Activated CD4-positive, alpha-beta T cell treated with anti-CD3 and anti-CD28 coated beads for 1 hour (primary cell): ENCODE data around the gene SYNDIG1.

ENCODE experiments used
- DNase-seq: peaks from one replicate; pipeline ENCODE4 v3.0.0-alpha.2; 2020

The SYNDIG1 gene

DNA sequence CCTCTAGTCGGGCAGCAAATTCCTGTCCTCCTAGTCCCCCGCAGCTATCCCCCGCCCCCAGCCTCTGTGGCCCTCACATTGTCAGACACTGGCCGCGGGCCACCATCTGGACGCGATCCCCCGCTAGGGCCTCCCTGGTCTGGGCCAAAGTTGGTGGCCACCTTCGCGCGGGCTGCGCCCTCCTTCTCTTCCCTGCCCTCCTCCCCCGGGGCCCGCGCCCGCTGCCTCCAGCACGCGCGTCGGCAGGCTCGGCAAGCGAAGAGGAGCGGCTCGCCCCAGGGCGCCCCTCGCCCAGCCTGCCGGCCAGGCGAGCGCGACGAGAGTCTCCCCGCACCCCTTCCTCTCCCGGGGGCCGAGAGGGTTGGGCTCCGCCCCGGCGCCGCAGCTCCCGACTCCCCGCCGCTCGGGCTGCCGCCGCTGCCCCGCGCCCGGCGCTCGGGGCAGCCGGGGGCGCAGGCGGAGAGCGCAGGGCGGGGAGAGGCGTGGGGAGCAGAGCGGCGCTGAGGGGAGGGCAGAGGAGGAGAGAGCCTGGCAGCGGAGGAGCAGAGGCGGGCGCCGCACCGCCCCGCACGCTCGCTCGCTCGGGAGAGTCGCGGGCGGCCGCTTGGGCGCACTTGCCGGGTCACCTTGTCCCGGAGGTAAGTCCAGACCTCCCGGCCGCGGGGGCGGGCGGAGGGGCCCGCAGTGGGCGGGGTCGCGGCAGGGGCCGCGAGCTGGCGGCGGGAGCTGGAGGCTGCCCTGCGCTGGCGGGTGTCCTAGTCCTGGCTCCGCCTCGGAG, at the start of gene SYNDIG1:
Gene SYNDIG1, plus strand, starts transcription at position 514 of the 778 bp plus-strand sequence. CDS start 73,469 bp downstream, outside the sequence.
- no peak for DNase-seq

DNA sequence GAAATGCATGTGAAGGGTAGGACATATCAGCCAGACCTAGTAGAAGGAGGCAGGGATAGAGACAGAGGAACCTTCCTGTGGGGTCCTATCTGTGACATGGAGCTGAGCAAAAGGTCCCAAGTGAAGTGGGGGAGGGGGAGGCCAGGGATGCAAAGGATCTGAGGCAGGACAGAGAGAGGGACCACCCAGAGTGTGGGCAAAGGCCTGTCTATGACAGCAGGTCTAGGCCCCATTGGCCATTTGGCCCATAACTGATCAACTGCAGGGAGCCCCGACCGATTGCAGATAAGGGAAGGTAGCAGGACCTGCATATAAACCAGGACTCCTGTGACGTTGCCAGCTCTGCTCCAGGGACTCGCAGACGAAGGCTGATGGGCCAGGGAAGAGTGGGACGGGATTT, 49.6 kb upstream of the SYNDIG1 start:
- no peak for DNase-seq

DNA sequence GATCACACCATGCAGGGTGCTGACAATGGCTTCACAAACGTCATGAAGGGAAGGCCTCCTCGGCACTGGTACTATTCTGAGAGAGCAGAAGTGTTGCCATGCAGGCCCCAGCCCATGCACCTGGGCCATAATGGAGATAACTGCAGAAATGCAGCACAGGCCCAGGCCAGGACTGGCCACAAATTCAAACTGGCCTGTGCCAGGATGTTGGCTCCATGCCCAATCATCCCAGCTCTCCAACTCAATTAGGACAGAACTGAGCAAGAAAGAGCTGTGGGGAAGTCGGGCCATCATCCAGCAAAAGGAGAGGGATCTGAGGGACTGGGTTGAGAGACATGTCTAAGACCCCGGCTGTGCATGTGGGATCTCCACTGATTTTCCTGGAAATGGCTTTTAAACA, 48.9 kb upstream of the SYNDIG1 start:
- DNase-seq, result no peak

DNA sequence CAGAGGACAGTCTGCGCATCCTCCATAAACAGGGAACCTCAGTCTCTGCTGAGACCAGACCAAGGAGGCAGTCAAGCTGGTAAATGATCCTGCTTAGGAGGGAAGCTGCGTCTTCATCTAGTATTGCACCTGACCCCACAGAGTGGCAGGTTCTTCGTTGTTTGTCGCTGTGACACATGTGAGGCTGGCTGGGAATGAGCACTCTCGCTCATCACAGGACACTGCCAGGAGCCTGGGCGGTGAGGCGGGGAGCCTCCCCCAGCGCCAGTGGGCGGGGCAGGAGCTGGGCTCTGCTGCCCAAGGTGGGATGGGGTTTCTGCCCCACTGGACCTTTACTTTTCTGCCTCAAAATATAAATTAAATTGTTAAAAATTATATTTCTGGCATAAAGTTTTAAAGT, 48.4 kb upstream of the SYNDIG1 start:
- no peak for DNase-seq

DNA sequence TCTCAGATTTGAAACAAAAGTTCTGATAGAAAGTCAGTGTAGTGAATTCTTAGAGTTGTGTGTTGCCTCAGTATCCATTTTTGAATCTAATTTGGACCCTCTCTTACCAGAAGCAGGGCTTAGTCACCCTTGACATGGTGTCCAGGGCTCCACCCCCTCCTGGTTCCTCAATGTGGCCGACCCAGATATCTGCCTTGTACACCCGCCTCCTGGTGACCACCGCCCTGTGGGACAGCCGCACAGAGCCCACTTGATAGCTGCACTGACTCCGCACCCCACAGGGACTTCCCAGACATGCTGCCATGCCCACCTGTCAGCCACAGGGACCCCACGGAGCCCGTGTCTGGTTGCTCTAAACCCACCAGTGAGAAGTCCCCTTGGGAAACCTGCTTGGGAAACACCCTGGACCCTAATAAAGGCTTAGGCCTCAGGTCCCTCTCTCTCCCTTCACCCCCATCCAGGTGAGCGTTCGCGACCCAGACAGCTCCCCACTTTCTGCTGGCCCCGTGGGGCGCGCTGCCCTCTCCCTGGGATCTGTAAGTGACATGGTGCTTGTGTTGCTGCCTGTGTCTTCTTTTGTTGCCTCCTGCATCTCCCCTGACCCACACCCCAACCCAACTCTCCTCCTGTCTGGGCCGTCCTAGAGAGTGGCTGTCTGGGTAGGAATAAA, 47.2 kb upstream of the SYNDIG1 start:
- no peak for DNase-seq

DNA sequence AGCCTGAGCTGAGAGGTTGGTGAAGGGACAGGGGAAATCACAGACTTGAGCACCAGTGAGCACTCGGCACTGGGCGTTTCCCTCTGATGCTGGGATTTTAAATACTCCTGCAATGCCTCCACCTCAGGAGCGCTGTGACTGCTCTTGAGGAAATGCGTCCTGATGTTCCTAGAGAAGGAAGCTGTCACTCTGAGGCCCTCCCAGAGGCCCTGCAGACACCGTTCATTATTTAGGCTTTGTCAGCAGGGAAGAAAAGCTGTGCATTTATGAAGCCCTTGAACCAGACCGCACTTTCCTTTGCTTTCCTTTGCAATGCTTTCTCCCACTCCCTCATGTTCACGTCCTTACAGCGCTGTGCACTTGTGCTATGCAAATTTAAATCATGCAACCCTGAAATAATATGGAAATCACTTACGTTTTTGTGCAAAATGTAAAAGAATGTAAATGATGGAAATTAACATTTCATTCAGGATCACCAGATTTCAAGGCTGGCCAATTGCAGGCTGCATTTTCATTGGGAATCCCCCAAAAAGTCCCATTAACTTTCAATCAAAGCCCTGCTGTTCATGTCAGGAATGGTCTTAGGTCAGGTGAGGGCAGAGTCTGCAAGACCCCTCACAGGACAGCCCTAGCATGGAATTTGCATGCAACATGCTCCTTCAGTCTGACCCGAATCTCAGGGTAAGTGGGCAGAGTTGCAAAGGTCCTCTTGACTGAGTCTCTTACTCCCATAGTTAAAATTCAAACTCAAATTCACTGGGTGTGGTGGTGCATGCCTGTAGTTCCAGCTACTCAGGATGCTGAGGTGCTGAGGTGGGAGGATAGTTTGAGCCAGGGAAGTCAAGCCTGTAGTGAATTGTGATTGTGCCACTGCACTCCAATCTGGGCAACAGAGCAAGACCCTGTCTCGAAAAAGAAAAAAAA, 45.8 kb upstream of the SYNDIG1 start:
- no peak for DNase-seq

DNA sequence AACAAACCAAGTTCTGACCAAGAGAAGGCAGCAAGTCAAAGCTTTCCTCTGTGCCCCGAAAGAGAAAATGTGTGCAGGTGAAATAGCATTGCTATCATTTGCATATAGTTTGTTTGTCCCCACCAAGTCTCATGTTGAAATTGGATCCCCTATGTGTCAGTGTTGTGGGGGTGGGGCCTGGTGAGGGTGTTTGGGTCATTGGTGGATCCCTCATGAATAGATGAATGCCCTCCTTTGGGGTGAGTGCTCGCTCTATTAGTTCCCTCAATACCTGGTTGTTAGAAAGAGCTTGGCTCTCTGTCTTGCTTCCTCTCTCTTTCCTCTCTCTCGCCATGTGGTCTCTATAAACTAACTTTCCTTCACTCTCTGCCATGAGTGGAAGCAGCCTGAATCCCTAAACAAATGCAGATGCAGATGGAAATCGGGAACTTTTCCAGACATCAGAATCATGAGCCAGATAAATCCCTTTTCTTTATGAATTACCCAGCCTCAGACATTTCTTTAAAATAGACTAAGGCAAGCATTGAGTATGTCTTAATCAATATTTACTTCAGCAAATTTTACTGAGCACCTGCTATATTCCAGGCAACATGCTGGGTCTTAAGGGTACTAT, 43.8 kb upstream of the SYNDIG1 start:
- DNase-seq, result no peak

DNA sequence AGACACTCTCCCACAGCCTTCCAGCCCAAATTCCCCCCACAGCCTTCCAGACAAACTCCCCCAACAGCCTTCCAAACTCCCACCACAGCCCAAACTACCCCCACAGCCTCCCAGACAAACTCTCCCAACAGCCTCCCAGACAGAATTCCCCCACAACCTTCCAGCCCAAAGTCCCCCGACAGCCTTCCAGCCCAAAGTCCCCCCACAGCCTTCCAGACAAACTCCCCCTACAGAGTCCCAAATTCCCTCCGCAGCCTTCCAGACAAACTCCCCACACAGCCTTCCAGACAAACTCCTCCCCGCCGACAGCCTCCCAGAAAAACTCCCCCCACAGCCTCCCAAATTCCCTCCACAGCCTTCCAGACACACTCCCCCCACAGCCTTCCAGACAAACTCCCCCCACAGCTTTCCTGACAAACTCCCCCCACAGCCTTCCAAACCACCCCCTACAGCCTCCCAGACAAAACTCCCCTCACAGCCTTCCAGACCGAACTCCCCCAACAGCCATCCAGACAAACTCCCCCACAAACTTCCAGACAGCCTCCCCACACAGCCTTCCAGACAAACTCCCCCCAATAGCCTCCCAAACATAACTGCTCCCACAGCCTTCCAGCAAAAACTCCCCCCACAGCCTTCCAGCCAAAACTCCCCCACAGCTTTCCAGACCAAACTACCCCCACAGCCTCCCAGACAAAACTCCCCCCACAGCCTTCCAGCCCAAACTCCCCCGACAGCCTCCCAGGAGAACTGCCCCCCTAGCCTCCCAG, 38.0 kb upstream of the SYNDIG1 start:
- DNase-seq, result no peak

DNA sequence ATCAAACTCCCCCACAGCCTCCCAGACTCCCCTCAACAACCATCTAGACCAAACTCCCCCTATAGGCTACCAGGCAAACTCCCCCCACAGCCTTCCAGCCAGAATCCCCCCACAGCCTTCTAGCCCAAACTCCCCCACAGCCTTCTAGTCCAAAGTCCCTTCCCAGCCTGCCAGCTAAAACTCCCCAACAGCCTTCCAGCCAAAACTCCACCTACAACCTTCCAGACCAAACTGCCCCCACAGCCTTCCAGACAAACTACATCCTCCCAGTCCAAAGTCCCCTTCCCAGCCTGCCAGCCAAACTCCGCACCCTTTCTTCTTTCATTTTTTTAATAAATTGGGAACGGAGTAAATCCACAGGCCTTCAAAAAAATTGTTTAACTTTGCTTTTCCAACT, 37.4 kb upstream of the SYNDIG1 start:
- DNase-seq, result no peak

DNA sequence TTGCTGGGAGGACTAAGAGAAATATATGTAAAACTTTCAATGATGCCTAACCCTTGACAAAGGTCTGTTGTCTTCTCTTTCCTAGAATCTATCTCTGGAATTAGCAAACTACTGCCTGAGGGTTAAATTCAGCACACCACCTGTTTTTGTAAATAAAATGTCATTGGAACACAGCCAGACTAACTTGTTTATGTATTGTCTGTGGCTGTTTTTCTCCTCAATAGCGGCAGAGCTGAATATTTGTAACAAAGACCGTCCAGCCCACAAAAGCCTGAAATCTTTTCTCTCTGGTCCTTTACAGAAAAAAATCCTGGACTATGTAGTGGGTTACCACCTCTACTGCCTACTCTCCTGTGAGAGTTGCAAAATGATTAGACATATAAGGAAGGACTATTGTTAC, 33.3 kb upstream of the SYNDIG1 start:
- no peak for DNase-seq

DNA sequence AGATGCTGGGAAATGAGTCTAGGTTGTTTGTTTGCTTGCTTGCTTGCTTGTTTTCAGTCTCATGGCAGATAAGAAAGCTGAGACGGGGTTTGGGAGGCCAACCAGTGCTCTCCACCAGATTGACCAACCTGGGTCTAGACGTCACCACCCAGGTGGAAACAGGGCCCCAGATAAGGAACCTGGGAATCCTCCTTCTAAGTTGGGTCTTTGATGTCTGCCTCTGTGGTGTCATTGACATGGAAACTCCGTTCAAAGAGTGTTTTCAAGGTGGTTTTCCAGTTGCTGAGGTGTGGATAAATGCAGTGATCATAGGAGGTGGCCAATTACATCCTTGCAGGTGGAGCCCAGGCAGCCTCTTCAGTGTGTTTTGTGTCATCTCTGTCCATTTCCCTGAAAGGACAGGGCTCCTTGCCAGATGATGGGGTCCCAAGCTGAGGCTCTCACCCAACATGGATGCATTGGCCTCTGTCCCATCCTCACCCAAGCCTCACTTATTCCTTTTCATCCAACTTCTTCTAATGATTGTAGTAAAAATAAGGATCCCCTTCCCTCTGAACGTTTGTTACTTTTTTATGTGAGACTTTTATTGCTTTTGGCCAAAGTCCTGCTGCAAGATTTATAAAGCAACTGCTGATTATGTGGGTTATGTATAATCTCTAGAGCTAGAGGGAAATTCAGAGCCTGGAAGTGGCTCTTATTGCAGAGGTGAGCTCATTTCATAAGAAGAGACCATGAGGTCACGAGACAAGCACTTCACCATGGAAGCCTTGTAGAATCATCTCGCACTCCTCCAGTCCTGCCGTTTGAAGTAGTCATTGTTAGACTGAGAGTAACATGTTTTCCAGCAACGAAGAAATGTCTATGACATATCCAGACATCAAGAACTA, 32.0 kb upstream of the SYNDIG1 start:
- DNase-seq, result no peak

DNA sequence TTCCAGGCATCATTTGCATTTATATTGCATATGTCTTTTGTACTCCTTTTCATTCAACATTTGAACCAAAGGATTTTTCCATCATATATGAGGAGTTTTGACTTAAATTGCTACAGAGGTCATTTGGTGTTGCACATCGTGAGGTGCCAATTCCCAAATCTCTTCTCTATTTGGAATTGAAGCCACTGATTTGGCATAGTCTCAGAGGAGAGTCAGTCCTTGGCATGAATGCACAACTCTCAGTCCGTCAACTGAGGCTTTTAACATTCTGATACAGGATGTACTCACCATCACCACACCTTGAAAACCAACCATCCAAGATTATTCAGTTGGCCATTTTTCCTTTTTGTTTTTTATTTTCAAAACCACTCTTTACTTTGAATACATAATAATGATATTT, 31.1 kb upstream of the SYNDIG1 start:
- DNase-seq, result no peak

DNA sequence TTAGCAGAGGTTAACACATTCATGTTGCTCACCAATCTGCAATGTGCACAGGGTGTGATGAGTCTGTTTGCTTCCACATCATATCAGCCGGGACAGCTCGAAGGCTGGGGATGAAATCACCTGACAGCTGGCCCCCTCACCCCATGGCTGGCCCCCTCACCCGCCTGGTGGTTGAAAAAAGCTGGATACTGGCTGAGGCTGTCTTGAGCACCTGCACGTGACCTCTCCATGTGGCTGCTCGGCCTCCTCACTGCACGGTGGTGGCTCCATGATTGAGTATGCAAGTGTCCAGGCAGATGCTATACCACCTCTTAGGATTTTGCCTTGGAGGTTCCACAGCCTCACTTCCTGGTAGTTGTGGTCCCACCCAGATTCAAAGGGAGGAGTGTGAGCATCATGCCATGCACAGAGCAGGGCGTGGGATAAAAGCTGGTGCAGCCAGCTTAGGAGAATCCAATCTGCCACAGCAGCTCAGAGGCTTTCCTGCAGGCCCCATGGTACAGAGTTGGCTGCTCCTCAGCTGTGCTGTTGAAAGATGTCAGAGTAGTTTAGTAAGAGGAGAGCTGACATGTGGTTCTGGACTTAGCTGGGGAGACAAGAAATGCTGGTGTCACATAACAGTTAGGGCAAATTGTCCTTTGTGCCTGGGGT, 29.6 kb upstream of the SYNDIG1 start:
- no peak for DNase-seq

DNA sequence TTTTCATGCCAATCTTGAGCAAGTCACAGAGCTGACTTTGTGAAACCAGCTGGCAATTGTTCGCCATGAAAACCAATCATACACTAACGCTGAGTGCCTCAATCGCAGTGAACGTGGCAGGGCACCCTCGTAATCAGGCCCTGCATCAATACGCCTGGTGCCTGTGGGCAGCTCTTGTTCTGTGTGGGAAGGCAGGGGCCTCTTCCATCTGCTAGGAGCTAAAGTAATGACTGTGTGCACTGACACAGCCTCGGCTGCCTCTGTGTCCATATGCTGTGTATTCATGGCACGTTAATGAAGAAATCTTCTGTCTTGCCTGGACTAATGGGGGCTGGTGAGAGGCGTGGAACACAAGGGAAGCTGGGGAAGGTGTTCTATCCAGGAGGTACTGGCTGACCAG, 27.8 kb upstream of the SYNDIG1 start:
- no peak for DNase-seq

DNA sequence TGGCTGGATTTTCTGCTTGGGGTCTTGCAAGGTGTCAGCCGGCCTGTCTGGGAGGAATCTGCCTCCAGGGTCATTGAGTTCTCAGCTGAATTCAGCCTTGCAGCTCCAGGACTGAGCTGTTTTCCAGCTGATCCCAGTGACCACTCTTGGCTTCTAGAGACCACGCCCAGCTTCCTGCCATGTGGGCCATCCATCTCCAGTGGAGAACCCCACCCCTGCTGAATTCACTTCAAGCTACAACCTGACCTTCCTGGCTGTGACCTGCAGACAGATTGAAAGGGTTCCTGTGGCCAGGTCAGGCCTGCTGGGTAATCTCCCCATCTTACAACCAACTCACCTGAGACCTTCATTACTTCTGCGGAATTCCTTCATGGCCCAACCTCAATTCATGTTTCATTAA, 26.5 kb upstream of the SYNDIG1 start:
- DNase-seq, result no peak

DNA sequence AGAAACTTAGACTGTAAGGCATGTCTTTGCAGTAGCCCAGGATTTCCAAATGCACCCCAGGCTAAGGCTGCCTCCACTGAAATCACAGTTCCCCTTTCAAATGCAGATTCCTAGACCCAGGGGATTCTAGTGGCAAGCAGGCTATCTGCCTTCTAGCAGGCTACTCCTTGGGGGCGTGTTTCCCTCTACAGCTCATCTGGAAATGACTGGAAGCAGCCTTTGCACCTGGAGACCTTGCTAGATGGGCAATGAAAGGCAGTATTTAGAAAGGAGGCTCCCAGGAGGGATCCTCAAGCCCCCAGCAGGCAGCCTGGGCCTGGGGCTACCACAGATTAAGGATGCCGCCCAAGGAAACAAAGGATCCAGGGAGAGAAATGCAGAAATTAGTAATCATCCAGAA, 26.0 kb upstream of the SYNDIG1 start:
- no peak for DNase-seq

DNA sequence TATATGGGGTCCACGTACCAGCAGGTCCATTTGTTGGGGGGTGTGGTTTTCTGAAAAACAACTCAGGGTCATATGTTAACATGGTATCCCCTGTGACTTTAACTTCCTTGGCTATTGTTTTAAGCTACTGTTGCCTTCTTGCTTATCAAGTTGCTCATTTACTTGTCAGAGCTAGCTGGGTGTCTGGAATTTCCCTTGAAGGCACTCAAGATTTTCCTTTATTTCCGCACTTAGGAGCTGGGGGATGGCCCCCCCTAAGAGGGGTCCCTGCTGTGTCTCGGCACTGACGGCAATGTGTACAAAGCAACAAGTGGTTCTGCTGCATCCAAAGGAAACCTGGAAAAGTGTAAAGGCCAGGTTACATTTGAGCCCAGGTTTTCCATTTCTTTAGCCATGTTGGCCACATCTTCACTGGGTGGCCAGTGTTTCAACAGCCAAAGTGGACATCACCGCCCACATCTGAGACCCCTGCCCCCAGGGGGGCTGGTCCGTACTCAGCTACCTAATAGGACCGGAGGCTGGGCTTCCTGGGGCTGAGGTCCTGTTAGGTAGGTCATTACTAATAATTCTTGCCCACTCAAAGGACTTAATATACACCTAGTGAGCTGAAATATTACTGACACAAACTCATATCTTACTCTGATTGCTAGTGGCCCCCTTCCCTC, 24.8 kb upstream of the SYNDIG1 start:
- DNase-seq, result no peak

DNA sequence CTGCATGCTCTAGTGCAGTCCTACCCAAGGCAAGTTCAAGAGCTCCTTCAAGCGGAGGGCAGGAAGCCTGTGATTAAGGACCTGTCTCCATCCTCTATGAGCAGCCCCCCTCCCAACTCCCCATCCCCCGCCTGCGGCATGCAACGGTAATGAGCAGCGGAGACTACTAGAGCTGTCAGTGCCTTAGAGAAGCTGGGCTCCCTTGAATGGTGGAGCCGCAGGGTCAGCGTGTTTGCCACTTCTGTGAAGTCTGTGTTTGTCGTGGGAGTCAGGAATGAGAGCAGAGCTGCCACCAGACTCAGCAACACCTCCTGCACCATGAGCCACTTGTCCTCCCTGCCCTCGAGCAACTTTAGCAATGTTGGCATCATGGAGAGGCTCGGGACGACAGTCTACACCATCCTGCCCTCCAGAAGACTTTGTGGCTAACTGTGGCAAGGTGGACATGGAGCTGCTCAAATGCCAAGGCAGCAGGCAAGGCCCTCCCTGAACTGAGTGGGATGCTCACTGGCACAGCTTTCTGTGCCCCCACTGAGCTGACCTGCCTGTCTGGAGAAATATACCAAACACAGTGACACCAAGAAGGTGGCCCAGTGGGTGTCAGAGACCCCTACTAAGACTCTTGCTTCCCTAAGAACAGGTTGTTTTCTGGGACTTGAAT, 23.8 kb upstream of the SYNDIG1 start:
- DNase-seq, result no peak

DNA sequence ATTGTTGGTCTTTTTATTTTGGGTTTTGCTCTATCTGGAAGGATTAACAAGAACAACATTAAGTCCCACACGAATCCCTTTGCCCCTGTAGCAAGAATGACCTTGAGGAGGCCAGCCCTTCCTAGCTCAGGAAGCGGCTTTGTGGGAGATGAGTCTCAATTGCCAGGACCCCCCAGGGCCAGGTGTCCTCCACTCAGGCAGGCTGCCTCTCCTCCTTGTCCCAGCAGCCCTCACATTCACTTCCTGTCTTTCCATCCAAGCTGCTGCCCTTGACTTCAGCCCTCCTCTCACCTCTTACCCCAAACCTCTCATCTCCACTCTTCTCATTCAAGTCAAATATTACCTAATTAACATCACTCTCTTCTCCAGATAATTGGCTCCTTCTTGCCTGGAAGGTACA, 22.6 kb upstream of the SYNDIG1 start:
- DNase-seq, result no peak

DNA sequence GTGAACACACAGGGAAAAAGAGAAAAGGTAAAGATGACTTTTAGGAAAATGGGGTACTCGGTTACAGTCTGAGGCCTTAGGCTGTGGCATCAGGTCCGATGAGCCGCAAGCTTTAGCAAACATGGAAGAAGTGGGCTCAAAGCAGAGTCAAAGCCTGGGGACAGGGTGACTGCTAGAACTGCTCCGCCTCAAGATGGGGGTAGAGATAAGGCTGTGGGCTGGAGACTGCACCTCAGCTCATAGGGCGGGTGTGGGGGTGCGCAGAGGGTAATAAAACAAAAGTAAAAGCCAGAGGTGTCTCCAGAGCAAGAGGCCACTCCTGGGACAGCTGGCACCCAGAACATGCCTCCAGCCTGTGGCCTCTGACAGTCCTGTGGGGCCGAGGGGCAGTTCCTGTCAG, 21.3 kb upstream of the SYNDIG1 start:
- DNase-seq, result no peak
